GM08714 (cell line): ENCODE results near the gene SBDS.
"Not testable (repeated sequence)": the region's sequence is repeated elsewhere in the genome, so short reads cannot be mapped to it uniquely, and the experiment has no call there.

ENCODE experiments used
- H3K4me3 ChIP-seq: fragments of 200-500 bp; sonication (Bioruptor generic); 2 replicates; pipeline ENCODE4 v1.5.1; 2014; ENCODE audit warnings: mild to moderate bottlenecking, low read length, inconsistent platforms
- ZNF274 ChIP-seq: IDR thresholded peaks from 2 replicates; pipeline ENCODE4 v1.6.1; 2012; ENCODE audit warnings: mild to moderate bottlenecking, low read depth, low read length

The SBDS gene

DNA sequence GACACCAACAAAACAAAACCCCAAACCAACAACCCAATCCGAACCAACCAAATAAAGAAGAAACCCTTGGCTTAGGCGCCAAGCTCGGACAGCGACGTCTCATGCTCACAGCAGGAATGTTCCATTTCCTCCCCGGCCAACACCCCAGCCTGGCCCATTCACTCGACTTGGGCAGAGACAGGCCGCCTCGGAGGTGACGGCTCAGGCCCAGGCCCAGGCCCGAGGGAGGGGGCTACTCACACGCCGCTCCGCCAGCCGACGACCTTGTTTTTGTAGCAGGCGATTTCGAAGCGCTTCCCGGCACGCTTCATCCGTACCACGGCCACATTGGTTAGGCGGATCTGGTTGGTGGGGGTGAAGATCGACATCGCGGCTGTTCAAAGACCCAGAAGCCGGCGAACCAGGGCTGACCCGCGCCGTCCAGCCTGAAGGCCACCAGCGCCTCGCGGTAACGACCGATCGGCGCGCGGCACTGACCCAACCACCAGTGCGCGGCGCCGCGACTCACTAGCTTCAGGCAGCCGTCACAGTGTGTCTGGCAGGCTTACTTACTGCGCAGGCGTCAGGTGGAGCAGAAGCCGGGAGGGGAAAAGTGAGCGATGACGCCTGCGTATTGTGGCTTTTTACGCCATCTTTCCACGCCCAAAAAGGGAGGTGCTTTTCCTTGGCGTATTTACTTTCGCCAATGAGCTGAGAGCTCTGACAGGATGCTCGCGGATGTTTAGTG is at the start of gene SBDS:
TSS of gene SBDS (minus strand) at position 537 of the 727 bp plus-strand sequence. CDS start at position 368, 169 bp downstream.
- peak within 1 kb of the TSS; percentile 91 for H3K4me3 ChIP-seq

DNA sequence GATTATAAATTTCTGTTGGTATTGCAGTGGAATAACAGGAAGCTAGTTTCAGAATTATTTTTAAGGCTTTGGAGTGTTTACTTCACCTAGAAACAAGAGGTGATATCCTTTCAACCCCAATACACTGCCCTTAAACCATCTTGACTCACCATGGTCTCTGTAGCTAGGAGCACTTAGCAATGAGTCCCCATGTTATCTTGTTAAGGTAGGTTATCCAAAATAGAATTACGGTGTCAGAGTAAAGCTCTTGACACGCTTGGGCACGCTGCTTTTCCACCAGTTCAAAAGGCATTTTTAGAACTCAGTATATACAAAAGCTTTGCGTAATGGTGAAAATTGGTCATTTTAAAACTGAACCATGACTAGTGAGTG is 48.2 kb upstream of the SBDS start:
- not testable (repeated sequence) for H3K4me3 ChIP-seq

DNA sequence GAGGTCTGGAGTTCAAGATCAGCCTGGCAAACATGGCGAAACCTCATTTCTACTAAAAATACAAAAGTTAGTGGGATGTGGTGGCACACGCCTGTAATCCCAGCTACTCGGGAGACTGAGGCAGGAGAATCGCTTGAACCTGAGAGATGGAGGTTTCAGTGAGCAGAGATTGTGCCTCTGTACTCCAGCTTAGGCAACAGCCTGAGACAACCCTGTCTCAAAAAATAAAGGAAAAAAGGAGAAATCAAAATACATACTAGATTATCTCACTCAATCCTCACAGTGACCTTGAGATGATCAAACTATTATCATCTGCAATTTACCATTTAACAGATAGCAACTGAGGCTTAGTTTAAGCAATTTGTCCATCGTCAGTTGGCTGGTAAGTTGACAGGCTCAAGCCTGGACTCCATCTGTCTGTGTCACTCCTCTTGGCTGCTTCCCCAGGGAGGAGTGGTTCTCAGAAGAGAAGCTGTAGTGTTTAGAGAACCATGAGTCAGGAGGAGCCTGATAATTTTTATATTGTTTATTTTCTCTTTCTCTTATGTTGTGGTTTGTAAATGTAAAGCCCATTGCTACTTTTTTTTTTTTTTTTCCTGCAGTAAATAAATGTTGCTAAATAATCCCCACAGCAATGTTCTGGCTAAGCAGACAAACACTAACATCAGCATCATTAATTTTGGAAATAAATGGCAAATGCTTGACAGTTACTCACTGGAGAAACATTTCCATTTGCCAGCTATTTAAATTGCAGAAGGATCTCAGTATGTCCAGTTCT is 47.6 kb upstream of the SBDS start:
- not testable (repeated sequence) for H3K4me3 ChIP-seq

DNA sequence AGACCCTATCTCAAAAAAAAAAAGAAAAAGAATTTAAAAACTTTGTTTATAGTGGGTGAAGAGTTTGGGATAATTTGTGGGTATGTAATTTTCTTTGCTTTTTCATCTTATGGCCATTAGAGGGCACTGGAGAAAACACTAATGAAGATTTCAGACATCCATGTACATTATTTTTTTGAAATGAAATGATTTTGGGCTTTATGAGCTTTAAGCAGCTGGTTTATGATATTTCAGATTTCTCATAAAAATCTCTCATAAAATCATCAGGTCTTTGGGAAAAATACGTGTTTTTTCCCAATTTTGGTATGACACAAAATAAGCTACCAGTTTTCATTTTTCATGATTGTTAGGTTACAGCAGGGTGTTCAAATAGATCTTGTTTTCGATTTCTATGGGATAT is 45.4 kb upstream of the SBDS start:
- H3K4me3 ChIP-seq, result not testable (repeated sequence)

GRCh38 chr7:67036432-67037395 is 41.3 kb upstream of the SBDS start:
- not testable (repeated sequence) for H3K4me3 ChIP-seq

- TF ChIP-seq ZNF274, result no peak
- no peak overlapping the region for H3K4me3 ChIP-seq
Measured at GRCh38 chr7:67033251-67033650, 37.9 kb upstream of the SBDS start.

GRCh38 chr7:67031685-67032084 is 36.3 kb upstream of the SBDS start:
- H3K4me3 ChIP-seq, result not testable (repeated sequence)

DNA sequence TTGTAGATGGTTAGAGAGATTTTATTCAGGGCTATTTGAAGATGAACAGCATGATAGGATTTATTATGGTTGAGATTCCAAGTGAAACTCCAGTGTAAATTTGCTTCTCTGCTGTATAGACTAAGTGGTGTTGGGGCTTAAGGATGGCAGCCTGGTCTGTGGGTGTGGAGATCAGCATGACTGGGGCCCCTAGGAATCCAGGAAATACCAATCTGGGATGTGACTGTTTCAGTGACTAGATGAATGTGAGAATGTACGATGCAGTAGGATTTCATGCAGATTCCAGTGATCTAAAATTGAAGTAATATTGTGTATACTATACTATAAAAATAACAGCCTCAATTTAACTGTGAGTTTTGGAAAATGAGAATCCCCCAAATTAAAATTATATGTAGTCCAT is 30.1 kb upstream of the SBDS start:
- H3K4me3 ChIP-seq, result not testable (repeated sequence)

- TF ChIP-seq ZNF274, result no peak
- no peak overlapping the region for H3K4me3 ChIP-seq
Measured at GRCh38 chr7:67022511-67022910, 27.1 kb upstream of the SBDS start.

DNA sequence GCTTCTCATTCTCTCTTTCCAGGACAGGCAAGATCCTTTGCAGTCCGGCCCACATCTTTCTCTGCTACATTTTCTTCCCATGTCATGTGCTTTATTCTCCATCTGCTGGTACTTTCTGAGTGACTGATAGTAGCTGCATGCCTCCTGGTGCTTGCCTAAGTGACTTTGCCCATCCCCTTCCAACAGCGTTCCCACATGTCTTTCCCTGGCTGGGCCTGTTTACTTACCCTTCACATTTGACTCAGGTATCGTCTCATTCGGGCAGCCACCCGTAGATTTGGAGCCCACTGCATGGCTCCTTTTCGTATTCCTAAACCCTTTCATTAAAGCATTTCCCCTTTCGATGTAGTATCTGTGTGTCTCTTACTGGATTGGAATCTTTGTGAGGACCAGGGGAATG is 25.9 kb upstream of the SBDS start:
- no peak for TF ChIP-seq ZNF274

GRCh38 chr7:67019562-67020390 is 24.4 kb upstream of the SBDS start:
- H3K4me3 ChIP-seq, result no peak overlapping the region
- no peak for TF ChIP-seq ZNF274

More for the DNA sequence above, 25.9 kb upstream of the SBDS start:
- no peak overlapping the region for H3K4me3 ChIP-seq

- no peak for TF ChIP-seq ZNF274
- H3K4me3 ChIP-seq, result no peak overlapping the region
Measured at GRCh38 chr7:67018940-67019339, 23.6 kb upstream of the SBDS start.

DNA sequence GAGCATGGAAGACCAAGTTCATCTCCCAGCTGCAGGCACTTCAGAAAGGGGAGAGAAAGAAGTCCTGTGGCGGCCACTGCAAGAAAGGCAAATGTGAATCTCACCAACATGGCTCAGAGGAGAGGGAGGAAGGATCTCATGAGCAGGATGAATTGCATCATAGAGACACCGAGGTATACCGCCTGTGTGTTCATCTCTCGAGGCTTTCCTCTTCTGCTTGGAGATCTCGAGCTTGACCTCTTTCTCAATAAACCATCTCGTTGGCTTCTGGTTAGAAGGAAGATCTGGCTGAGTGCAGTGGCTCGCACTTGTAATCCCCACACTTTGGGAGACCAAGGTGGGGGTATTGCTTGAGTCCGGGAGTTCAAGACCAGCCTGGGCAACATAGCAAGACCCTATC is 22.6 kb upstream of the SBDS start:
- not testable (repeated sequence) for H3K4me3 ChIP-seq

GRCh38 chr7:67014076-67014622 is 18.8 kb upstream of the SBDS start:
- H3K4me3 ChIP-seq, result not testable (repeated sequence)

DNA sequence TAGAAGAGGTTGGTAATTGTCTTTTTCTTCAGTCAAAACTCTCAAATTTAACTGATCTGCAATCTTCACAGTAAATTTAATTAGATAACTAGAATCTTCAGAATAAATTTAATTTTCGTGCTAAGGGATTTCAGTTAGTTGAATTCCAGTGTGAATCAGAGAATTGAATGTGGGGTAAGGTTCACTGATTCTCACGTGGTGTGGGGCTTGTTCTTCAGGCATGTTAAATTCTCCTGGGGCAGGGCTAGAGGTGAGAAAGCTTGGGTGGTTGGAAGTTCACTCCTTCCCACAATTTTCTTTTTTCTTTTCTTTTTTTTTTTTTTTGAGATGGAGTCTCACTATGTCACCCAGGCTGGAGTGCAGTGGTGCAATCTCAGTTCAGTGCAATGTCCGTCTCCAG is 14.3 kb upstream of the SBDS start:
- not testable (repeated sequence) for H3K4me3 ChIP-seq
